Measurements from ENCODE around the gene HS1BP3. TPM values are rescaled to one million over a fixed set of nuclear protein-coding genes. Genes with fewer than 3 reads are reported as not detected.

Gene HS1BP3
- total RNA-seq, 4 donors from 2014 or later = 33.1 to 63.0 (median 41.0) TPM

- H3K9me3 ChIP-seq = no peaks in the 10 kb centered on the region
- H3K36me3 ChIP-seq = peaks cover 0 to 28% (median 0%) of the 10 kb centered on the region in 3 donors
- H3K4me3 ChIP-seq = no peak overlapping the region
- TF ChIP-seq POLR2A (IDR thresholded peaks at IDR 0.05) = no peak
- TF ChIP-seq, protein P1, sequence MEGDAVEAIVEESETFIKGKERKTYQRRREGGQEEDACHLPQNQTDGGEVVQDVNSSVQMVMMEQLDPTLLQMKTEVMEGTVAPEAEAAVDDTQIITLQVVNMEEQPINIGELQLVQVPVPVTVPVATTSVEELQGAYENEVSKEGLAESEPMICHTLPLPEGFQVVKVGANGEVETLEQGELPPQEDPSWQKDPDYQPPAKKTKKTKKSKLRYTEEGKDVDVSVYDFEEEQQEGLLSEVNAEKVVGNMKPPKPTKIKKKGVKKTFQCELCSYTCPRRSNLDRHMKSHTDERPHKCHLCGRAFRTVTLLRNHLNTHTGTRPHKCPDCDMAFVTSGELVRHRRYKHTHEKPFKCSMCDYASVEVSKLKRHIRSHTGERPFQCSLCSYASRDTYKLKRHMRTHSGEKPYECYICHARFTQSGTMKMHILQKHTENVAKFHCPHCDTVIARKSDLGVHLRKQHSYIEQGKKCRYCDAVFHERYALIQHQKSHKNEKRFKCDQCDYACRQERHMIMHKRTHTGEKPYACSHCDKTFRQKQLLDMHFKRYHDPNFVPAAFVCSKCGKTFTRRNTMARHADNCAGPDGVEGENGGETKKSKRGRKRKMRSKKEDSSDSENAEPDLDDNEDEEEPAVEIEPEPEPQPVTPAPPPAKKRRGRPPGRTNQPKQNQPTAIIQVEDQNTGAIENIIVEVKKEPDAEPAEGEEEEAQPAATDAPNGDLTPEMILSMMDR (IDR thresholded peaks at IDR 0.05) = no peak
- H3K27me3 ChIP-seq = no peaks in the 10 kb centered on the region
- DNase-seq = peak in 2 of 3 donors; percentile 46 to 48
- H3K27ac ChIP-seq = peak overlapping the region; percentile 68 to 97 (median 84)
- peaks cover 0 to 47% (median 3%) of the 10 kb centered on the region in 4 donors for H3K4me1 ChIP-seq
Measured at GRCh38 chr2:20618468-20618885, 32.4 kb downstream of the HS1BP3 start.

DNA sequence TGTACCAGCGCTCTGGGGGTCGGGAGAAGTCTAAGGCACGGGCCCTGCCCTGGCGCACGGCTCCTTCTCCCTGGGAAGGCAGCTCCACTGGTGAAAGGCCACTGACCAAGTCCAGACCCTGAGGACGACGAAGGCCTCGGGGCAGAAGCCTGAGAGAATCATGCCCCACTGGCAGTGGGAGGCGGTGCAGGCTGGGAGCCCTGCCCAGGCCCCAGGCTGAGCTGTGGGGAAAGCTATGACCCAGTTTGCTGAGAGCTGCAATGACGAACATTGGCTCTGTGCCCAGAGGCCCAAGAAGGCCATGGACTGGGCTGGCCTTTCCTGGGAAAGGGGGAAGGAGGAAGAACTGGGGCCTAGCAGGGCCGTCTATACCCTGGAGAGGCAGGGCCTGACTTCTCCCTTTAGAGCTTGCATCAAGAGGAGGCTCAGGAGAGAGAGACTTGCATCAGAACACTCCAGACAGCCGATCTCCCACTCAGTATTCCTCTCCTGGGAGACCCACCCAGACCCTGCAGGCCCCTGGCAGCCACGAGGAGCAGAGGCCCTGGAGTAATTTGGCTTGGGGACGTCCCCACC lies 32.9 kb downstream of the HS1BP3 start:
- Histone ChIP-seq H3K27me3 (no peaks in the 10 kb centered on the region), H3K4me3 (no peak overlapping the region), H3K27ac (peak overlapping the region; percentile 68 to 97 (median 84)), H3K9me3 (no peaks in the 10 kb centered on the region), H3K36me3 (peaks cover 0 to 23% (median 0%) of the 10 kb centered on the region in 3 donors), H3K4me1 (peaks cover 0 to 47% (median 3%) of the 10 kb centered on the region in 4 donors)
- TF ChIP-seq, protein P1 (IDR thresholded peaks at IDR 0.05) = peak in 5 of 6 experiments; percentile 19 to 55 (median 49)
- TF ChIP-seq POLR2A (IDR thresholded peaks at IDR 0.05) = no peak
- DNase-seq = peak; percentile 56 to 93 (median 76)

DNA sequence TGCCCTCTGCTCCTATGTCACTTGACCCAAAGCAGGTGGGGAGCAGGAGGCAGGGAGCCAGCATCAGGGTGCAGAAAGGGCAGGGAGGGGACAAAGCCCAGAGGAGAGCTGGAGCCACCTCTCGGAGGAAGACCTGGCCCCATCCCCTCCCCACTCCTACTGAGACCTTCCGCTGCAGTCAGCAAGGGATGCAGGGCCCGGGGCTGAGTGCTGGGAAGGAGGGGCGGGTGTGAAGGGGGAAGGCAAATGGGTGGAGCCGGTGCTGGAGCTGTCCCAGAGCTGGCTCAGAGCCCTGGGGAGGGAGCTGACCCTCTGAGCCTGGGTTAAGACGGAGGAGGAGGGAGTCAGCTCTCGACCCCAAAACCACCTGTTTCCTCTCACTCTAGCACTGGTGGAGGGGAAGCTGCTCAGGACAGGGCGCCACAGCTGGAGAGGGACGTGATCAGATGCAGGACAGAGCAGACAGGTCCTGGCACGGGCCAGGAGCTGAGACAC lies 33.8 kb downstream of the HS1BP3 start:
- peaks cover 0 to 47% (median 3%) of the 10 kb centered on the region in 4 donors for H3K4me1 ChIP-seq
- peaks cover 0 to 14% (median 0%) of the 10 kb centered on the region in 3 donors for H3K36me3 ChIP-seq
- peak in 2 of 3 donors; percentile 64 to 74 for DNase-seq
- no peak for TF ChIP-seq POLR2A (IDR thresholded peaks at IDR 0.05)
- TF ChIP-seq, protein P1 (IDR thresholded peaks at IDR 0.05) = no peak
- H3K9me3 ChIP-seq = no peaks in the 10 kb centered on the region
- H3K27me3 ChIP-seq = no peaks in the 10 kb centered on the region
- peak overlapping the region; percentile 68 to 97 (median 84) for H3K27ac ChIP-seq
- no peak overlapping the region for H3K4me3 ChIP-seq

GRCh38 chr2:20616341-20616871 lies 34.5 kb downstream of the HS1BP3 start:
- H3K27me3 ChIP-seq = no peaks in the 10 kb centered on the region
- peaks cover 0 to 7% (median 0%) of the 10 kb centered on the region in 3 donors for H3K36me3 ChIP-seq
- no peaks in the 10 kb centered on the region for H3K9me3 ChIP-seq
- no peak overlapping the region for H3K4me3 ChIP-seq
- peak in 2 of 3 donors; percentile 31 to 43 for DNase-seq
- TF ChIP-seq, protein P1 (IDR thresholded peaks at IDR 0.05) = no peak
- no peak for TF ChIP-seq POLR2A (IDR thresholded peaks at IDR 0.05)
- H3K27ac ChIP-seq = peak overlapping the region; percentile 68 to 97 (median 84)
- H3K4me1 ChIP-seq = peaks cover 0 to 51% (median 3%) of the 10 kb centered on the region in 4 donors

DNA sequence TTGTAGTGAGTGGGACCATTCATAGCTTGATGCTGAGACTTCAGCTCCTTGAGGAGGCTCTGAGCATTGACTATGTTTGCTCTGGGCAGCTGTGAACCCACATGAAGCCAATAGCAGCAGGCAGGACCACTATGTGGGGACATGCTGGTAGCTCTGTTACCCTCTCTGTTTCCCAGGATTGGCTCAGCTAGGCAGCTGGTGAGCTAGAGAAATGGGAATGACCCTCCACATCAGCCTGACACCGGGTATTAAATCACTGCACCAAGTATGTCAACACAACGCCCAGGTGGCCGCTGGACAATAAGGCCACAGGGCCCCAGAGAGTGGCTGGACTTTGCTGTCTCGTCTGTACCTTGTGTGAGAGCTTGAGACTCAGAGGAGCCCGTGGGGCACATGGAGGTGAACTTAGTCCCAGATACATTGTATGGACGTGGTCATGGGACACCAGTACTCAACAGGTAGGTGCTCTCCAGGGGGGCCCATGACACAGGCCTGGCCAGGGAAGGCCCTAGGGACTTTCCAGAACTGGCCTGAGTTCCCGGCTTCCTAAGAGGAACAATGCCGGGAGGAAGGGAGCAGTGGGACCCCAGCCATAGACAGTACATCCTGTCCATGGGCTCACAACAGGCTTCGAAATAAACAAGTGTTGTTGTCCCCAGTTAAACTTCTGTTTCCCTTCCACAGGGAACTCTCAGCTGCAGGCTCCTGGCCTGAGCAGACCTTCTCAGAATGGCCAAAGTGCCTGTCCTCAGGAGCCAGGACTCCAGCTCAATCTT lies 35.2 kb downstream of the HS1BP3 start:
- no peaks in the 10 kb centered on the region for H3K36me3 ChIP-seq
- DNase-seq = peak in 2 of 3 donors; percentile 43 to 51
- H3K27me3 ChIP-seq = no peaks in the 10 kb centered on the region
- peaks cover 0 to 51% (median 3%) of the 10 kb centered on the region in 4 donors for H3K4me1 ChIP-seq
- no peak for TF ChIP-seq POLR2A (IDR thresholded peaks at IDR 0.05)
- TF ChIP-seq, protein P1 (IDR thresholded peaks at IDR 0.05) = no peak
- H3K27ac ChIP-seq = peak overlapping the region; percentile 68 to 97 (median 84)
- no peak overlapping the region for H3K4me3 ChIP-seq
- no peaks in the 10 kb centered on the region for H3K9me3 ChIP-seq
